ENCODE results near the gene GOLGA1. TPM values are rescaled to one million over a fixed set of nuclear protein-coding genes. Genes with fewer than 3 reads are reported as not detected.

Gene GOLGA1
- total RNA-seq, 1 donor from 2014 or later, result 10.2 TPM

DNA sequence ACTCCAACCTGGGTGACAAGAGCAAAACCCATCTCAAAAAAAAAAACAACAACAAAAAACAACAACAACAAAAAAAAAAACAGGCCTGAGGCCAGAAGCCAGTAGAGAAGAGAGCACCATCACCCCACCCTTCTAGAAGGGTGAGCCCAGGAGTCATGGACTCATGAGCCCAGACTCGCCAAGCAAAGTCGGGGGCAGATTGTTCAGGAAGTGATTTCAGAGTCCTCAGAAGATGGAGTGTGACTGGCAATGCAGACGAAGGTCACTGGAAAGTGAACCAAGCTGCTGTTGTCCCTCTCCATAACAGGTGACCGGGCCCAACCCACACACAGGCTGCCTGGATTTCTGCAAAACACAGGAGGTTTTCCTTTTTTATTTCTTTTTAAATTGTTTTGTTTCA is 96.6 kb downstream of the GOLGA1 start:
- Histone ChIP-seq H4K20me1 (ENCODE audit: insufficient read depth, low read length) (no peaks in the 10 kb centered on the region), H3K9ac (ENCODE audit: low read length) (no peak overlapping the region), H3K79me2 (ENCODE audit: insufficient read depth, low read length) (no peaks in the 10 kb centered on the region), H3K4me1 (ENCODE audit: insufficient read depth, low read length) (peaks cover 5% of the 10 kb centered on the region), H3K36me3 (ENCODE audit: insufficient read depth, low read length) (no peaks in the 10 kb centered on the region), H3K27me3 (ENCODE audit: insufficient read depth, low read length) (no peaks in the 10 kb centered on the region), H3K27ac (ENCODE audit: low read depth, low read length) (no peak overlapping the region), H3K4me2 (ENCODE audit: low read length) (no peak overlapping the region), H2AFZ (ENCODE audit: low read depth, low read length) (no peak overlapping the region), H3K4me3 (ENCODE audit: insufficient read depth, low read depth, low read length) (no peak overlapping the region), H3K9me3 (ENCODE audit: insufficient read depth, low read depth, low read length) (no peaks in the 10 kb centered on the region)
- Mint-ChIP-seq H3K9me3 (ENCODE audit: unreplicated experiment) (no peaks in the 10 kb centered on the region), H3K36me3 (ENCODE audit: low read depth, unreplicated experiment) (no peaks in the 10 kb centered on the region), H3K27ac (ENCODE audit: unreplicated experiment) (peak overlapping the region; percentile 34), H3K4me1 (ENCODE audit: low read depth, unreplicated experiment) (no peaks in the 10 kb centered on the region), H3K27me3 (ENCODE audit: low read depth, unreplicated experiment) (no peaks in the 10 kb centered on the region), H3K4me3 (ENCODE audit: unreplicated experiment) (no peak overlapping the region)
- FAIRE-seq (no peak), DNase-seq (ENCODE audit: low read depth) (no peak)
- TF ChIP-seq, protein P1, sequence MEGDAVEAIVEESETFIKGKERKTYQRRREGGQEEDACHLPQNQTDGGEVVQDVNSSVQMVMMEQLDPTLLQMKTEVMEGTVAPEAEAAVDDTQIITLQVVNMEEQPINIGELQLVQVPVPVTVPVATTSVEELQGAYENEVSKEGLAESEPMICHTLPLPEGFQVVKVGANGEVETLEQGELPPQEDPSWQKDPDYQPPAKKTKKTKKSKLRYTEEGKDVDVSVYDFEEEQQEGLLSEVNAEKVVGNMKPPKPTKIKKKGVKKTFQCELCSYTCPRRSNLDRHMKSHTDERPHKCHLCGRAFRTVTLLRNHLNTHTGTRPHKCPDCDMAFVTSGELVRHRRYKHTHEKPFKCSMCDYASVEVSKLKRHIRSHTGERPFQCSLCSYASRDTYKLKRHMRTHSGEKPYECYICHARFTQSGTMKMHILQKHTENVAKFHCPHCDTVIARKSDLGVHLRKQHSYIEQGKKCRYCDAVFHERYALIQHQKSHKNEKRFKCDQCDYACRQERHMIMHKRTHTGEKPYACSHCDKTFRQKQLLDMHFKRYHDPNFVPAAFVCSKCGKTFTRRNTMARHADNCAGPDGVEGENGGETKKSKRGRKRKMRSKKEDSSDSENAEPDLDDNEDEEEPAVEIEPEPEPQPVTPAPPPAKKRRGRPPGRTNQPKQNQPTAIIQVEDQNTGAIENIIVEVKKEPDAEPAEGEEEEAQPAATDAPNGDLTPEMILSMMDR (IDR thresholded peaks at IDR 0.05; ENCODE audit: insufficient read depth, low read depth, low read length), result no peak
- TF ChIP-seq EZH2 (IDR thresholded peaks at IDR 0.05; ENCODE audit: insufficient read depth, low read length), result no peak

DNA sequence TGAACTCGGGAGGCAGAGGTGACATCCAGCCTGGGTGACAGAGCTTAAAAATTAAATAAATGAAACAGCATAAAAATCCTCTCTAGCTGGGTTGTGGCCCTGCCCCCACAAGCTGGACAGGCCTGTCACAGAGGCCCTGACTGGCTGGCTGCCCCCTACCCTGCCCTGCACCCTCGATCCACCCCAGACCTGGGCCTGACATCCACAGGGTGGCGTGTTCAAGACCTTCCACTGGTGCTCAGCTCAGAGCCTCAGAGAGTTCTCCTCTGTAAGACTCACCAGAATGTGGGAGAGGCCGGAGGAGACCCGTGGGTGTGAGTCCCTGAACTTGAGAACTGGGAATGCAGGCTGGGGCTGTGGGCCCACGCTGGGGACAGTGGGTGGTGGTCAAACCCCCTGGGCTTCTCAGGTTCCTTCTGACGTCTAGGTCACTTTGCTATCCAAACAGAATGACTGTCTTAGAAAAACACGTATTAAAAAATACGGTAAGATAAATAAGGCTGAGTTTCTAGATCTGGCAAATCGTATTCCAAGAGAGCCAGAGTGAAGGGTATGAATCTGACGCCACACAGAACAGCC is 97.3 kb downstream of the GOLGA1 start:
- H3K27me3 ChIP-seq (ENCODE audit: insufficient read depth, low read length), result no peaks in the 10 kb centered on the region
- DNase-seq (ENCODE audit: low read depth) (no peak), FAIRE-seq (no peak)
- no peak overlapping the region for H2AFZ ChIP-seq (ENCODE audit: low read depth, low read length)
- H3K4me3 Mint-ChIP-seq (ENCODE audit: unreplicated experiment), result no peak overlapping the region
- H4K20me1 ChIP-seq (ENCODE audit: insufficient read depth, low read length), result no peaks in the 10 kb centered on the region
- H3K9me3 ChIP-seq (ENCODE audit: insufficient read depth, low read depth, low read length), result no peaks in the 10 kb centered on the region
- no peaks in the 10 kb centered on the region for H3K79me2 ChIP-seq (ENCODE audit: insufficient read depth, low read length)
- H3K36me3 Mint-ChIP-seq (ENCODE audit: low read depth, unreplicated experiment), result no peaks in the 10 kb centered on the region
- no peak overlapping the region for H3K27ac Mint-ChIP-seq (ENCODE audit: unreplicated experiment)
- no peaks in the 10 kb centered on the region for H3K27me3 Mint-ChIP-seq (ENCODE audit: low read depth, unreplicated experiment)
- TF ChIP-seq EZH2 (IDR thresholded peaks at IDR 0.05; ENCODE audit: insufficient read depth, low read length), result no peak
- TF ChIP-seq, protein P1 (IDR thresholded peaks at IDR 0.05; ENCODE audit: insufficient read depth, low read depth, low read length), result no peak
- no peaks in the 10 kb centered on the region for H3K4me1 Mint-ChIP-seq (ENCODE audit: low read depth, unreplicated experiment)
- H3K9ac ChIP-seq (ENCODE audit: low read length), result no peak overlapping the region
- no peak overlapping the region for H3K4me2 ChIP-seq (ENCODE audit: low read length)
- no peak overlapping the region for H3K4me3 ChIP-seq (ENCODE audit: insufficient read depth, low read depth, low read length)
- no peaks in the 10 kb centered on the region for H3K9me3 Mint-ChIP-seq (ENCODE audit: unreplicated experiment)
- no peak overlapping the region for H3K27ac ChIP-seq (ENCODE audit: low read depth, low read length)
- peaks cover 5% of the 10 kb centered on the region for H3K4me1 ChIP-seq (ENCODE audit: insufficient read depth, low read length)
- no peaks in the 10 kb centered on the region for H3K36me3 ChIP-seq (ENCODE audit: insufficient read depth, low read length)

DNA sequence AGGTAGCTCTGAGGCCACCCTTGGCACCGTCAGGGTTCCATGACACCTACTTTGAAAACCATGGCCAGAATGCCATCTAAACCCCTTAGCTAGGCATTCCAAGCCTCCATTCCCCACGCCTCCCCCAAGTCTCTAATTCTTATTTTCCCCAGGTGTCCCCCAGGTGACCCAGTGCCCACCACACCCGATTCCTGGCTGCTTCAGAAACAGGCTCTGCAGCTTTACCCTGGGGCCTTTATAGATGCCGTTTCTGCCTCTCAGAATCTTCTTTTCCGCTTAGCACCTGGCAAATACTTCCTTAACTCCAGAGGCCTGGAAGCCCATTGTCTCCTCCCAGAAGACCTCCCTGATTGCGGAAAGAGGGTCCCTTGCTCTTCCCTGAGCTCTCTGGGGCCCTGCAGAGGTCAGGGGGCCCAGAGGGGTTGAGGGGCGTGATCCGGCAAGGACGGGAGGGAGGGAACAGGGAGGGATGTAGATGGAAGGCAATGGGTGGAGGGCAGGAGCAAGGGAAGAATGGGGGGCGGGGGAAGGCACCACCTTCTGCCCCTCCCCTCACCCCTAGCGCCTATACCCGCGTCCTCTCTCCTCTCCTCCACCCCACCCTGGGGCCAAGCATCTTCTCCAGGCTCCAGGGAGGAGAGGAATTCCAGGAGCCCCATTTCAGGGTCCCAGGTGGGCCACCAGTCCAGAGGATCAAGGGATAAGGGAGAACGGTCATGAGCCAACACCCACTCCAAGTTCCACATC is 99.6 kb downstream of the GOLGA1 start:
- DNase-seq (ENCODE audit: low read depth) (no peak), FAIRE-seq (no peak)
- no peak overlapping the region for H3K4me2 ChIP-seq (ENCODE audit: low read length)
- no peaks in the 10 kb centered on the region for H3K79me2 ChIP-seq (ENCODE audit: insufficient read depth, low read length)
- no peaks in the 10 kb centered on the region for H3K36me3 ChIP-seq (ENCODE audit: insufficient read depth, low read length)
- Mint-ChIP-seq H3K27ac (ENCODE audit: unreplicated experiment) (no peak overlapping the region), H3K4me3 (ENCODE audit: unreplicated experiment) (no peak overlapping the region), H3K27me3 (ENCODE audit: low read depth, unreplicated experiment) (no peaks in the 10 kb centered on the region), H3K36me3 (ENCODE audit: low read depth, unreplicated experiment) (no peaks in the 10 kb centered on the region), H3K4me1 (ENCODE audit: low read depth, unreplicated experiment) (no peaks in the 10 kb centered on the region), H3K9me3 (ENCODE audit: unreplicated experiment) (no peaks in the 10 kb centered on the region)
- H4K20me1 ChIP-seq (ENCODE audit: insufficient read depth, low read length), result no peaks in the 10 kb centered on the region
- H3K9ac ChIP-seq (ENCODE audit: low read length), result no peak overlapping the region
- H3K27ac ChIP-seq (ENCODE audit: low read depth, low read length), result no peak overlapping the region
- no peaks in the 10 kb centered on the region for H3K9me3 ChIP-seq (ENCODE audit: insufficient read depth, low read depth, low read length)
- TF ChIP-seq, protein P1 (IDR thresholded peaks at IDR 0.05; ENCODE audit: insufficient read depth, low read depth, low read length), result no peak
- no peak for TF ChIP-seq EZH2 (IDR thresholded peaks at IDR 0.05; ENCODE audit: insufficient read depth, low read length)
- no peak overlapping the region for H3K4me3 ChIP-seq (ENCODE audit: insufficient read depth, low read depth, low read length)
- no peaks in the 10 kb centered on the region for H3K27me3 ChIP-seq (ENCODE audit: insufficient read depth, low read length)
- no peak overlapping the region for H2AFZ ChIP-seq (ENCODE audit: low read depth, low read length)
- H3K4me1 ChIP-seq (ENCODE audit: insufficient read depth, low read length), result peaks cover 5% of the 10 kb centered on the region
